Neural crest cell (in vitro differentiated cells): ENCODE measurements around the gene UVRAG. TPM values are rescaled to one million over a fixed set of nuclear protein-coding genes. Genes with fewer than 3 reads are reported as not detected.

Experiments
- DNase-seq: peaks from one replicate; pipeline ENCODE4 v3.0.0; 2021; ENCODE audit warnings: low read depth, mixed read lengths, low spot score
- H3K27ac Mint-ChIP-seq: one replicate; pipeline ENCODE4 v1.8.0; 2021; ENCODE audit warnings: mild to moderate bottlenecking, mixed read lengths; ENCODE audit not compliant: unreplicated experiment
- H3K27me3 Mint-ChIP-seq: 2 replicates; pipeline ENCODE4 v1.8.0; 2021; ENCODE audit warnings: low read depth, mild to moderate bottlenecking, mixed read lengths
- H3K36me3 Mint-ChIP-seq: 2 replicates; pipeline ENCODE4 v1.8.0; 2021; ENCODE audit warnings: low read depth, mild to moderate bottlenecking, mixed read lengths
- H3K4me1 Mint-ChIP-seq: 2 replicates; pipeline ENCODE4 v1.8.0; 2021; ENCODE audit warnings: mixed read lengths
- H3K4me3 Mint-ChIP-seq: one replicate; pipeline ENCODE4 v1.8.0; 2021; ENCODE audit warnings: mild to moderate bottlenecking, mixed read lengths
- H3K9me3 Mint-ChIP-seq: 2 replicates; pipeline ENCODE4 v1.8.0; 2021; ENCODE audit warnings: mixed read lengths
- total RNA-seq: library from RNA; stranded (reverse); gene quantifications from 2 replicates; pipeline ENCODE4 v1.2.1, GENCODE V29; 2021
- TF ChIP-seq, protein P1 (sequence below): fragments of 200-600 bp; sonication (generic); conservative IDR thresholded peaks from 2 replicates; pipeline ENCODE4 v1.5.0; 2021; ENCODE audit warnings: antibody characterized with exemption, mild to moderate bottlenecking

The UVRAG gene
- total RNA-seq, 1 donor from 2014 or later = 29.0 TPM

DNA sequence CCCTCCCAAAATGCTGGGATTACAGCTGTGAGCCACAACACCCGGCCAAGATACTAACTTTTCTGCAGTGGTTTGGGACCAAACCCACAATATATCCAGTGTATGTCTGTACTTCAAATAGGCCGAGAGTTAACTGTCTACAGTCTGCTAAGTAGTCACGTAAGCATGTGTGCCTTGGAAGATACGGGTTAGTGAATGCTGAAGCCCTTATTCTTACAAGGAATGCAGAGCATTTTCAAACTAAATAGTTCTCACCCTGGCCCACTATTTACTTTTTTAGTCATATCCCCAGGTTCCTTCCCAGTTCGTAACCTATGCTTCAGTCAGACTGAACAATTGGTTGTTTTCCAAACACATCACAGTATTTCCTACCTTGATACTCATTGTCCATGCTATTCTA is 215.3 kb downstream of the UVRAG start:
- TF ChIP-seq, protein P1, sequence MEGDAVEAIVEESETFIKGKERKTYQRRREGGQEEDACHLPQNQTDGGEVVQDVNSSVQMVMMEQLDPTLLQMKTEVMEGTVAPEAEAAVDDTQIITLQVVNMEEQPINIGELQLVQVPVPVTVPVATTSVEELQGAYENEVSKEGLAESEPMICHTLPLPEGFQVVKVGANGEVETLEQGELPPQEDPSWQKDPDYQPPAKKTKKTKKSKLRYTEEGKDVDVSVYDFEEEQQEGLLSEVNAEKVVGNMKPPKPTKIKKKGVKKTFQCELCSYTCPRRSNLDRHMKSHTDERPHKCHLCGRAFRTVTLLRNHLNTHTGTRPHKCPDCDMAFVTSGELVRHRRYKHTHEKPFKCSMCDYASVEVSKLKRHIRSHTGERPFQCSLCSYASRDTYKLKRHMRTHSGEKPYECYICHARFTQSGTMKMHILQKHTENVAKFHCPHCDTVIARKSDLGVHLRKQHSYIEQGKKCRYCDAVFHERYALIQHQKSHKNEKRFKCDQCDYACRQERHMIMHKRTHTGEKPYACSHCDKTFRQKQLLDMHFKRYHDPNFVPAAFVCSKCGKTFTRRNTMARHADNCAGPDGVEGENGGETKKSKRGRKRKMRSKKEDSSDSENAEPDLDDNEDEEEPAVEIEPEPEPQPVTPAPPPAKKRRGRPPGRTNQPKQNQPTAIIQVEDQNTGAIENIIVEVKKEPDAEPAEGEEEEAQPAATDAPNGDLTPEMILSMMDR = no peak
- H3K9me3 Mint-ChIP-seq = peaks cover 4% of the 10 kb centered on the region
- no peaks in the 10 kb centered on the region for H3K27me3 Mint-ChIP-seq
- peaks cover 22% of the 10 kb centered on the region for H3K36me3 Mint-ChIP-seq
- peaks cover 2% of the 10 kb centered on the region for H3K4me1 Mint-ChIP-seq
- no peak overlapping the region for H3K27ac Mint-ChIP-seq
- H3K4me3 Mint-ChIP-seq = no peak overlapping the region
- DNase-seq = no peak

DNA sequence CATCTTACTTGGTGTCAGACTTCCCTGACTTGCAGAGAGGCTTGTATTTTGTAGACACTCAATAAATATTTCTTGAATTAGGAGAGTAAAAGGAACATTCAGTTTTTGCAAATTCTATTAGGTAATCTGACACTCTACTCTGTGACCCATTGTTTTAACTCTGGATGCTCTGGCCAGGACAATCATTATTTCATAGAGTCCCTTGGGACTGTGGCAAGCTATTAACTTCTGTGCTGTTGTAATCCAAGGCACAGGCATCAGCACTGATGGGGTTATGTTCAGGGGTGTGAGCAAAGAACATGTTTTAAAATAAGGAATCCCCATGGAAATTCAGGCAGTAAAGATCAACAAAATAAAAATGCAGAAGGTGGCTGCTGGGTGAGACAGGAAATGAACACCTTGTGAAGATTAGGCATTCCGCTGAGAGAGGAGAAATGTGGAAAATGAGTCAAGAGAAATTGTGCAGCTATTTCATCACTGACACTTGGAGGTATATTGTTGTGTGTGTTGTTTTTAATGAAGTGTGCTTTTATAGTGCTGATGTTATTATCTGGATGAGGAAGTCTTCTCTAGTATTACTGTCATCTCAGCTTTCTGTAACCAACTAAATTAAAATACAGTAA is 216.1 kb downstream of the UVRAG start:
- TF ChIP-seq, protein P1 = no peak
- peaks cover 22% of the 10 kb centered on the region for H3K36me3 Mint-ChIP-seq
- H3K4me3 Mint-ChIP-seq = no peak overlapping the region
- H3K4me1 Mint-ChIP-seq = no peaks in the 10 kb centered on the region
- H3K9me3 Mint-ChIP-seq = peaks cover 4% of the 10 kb centered on the region
- H3K27ac Mint-ChIP-seq = no peak overlapping the region
- no peaks in the 10 kb centered on the region for H3K27me3 Mint-ChIP-seq
- no peak for DNase-seq

DNA sequence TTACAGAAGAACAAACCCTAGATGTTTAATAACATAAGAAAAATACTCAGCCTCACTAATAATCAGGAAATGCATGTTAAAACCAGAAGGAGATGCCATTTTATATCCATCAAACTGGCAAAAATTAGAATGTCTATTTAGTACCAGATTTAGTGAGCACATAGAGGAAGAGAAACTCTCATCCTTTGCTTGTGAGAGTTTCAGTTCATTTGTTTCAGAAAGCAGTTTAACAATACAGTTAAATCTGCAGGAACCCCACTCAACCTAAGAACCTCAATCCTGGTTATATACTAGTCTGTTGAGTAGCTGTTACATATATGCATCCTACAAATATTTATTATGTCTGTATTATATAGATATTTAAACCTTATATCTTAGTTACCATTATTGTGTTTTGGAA is 218.7 kb downstream of the UVRAG start:
- Mint-ChIP-seq H3K9me3 (peaks cover 4% of the 10 kb centered on the region), H3K4me3 (no peak overlapping the region), H3K4me1 (no peaks in the 10 kb centered on the region), H3K27me3 (no peaks in the 10 kb centered on the region), H3K27ac (no peak overlapping the region), H3K36me3 (peaks cover 11% of the 10 kb centered on the region)
- no peak for DNase-seq
- TF ChIP-seq, protein P1 = no peak

DNA sequence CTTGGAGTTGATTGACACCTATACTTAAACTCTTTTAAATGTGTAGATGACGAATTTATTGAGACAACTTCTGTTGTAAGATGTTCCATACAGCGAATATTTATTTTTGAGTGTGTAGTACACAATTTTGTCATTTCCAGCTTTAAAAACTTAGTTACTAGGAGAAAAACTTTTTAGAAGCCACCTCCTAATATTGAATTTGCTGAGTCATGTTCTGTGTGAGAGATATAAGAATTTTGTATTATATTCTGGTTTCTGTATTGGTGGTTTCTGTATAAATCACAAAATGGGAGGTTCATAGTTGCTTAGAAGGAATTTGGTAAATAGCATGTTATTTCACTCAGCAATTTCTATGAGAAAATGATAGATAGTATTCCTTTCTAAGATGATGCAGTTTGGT is 220.0 kb downstream of the UVRAG start:
- Mint-ChIP-seq H3K27me3 (no peaks in the 10 kb centered on the region), H3K4me1 (no peaks in the 10 kb centered on the region), H3K36me3 (peaks cover 2% of the 10 kb centered on the region), H3K4me3 (no peak overlapping the region), H3K9me3 (no peaks in the 10 kb centered on the region), H3K27ac (no peak overlapping the region)
- TF ChIP-seq, protein P1 = no peak
- no peak for DNase-seq

DNA sequence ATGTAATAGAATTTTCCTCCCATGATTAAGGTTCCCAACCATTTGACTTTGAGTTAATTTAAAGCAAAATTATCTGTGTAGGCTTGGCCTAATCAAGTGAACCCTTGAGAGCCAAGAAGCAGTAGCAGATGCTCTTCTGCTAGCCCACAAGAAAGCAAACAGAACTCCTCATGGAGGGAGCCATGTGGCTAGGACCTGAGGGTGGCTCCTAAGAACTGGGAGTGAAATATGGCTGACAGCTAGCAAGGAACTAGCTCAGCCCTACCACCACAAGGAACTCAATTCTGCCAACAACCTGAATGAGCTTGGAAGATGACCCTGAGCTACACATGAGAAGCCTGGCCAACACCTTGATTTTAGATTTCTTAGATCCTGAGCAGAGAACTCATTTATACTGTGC is 223.6 kb downstream of the UVRAG start:
- Mint-ChIP-seq H3K9me3 (no peaks in the 10 kb centered on the region), H3K4me3 (no peak overlapping the region), H3K27me3 (no peaks in the 10 kb centered on the region), H3K27ac (no peak overlapping the region), H3K36me3 (peaks cover 2% of the 10 kb centered on the region), H3K4me1 (peaks cover under 1% of the 10 kb centered on the region)
- DNase-seq = no peak
- TF ChIP-seq, protein P1 = no peak

DNA sequence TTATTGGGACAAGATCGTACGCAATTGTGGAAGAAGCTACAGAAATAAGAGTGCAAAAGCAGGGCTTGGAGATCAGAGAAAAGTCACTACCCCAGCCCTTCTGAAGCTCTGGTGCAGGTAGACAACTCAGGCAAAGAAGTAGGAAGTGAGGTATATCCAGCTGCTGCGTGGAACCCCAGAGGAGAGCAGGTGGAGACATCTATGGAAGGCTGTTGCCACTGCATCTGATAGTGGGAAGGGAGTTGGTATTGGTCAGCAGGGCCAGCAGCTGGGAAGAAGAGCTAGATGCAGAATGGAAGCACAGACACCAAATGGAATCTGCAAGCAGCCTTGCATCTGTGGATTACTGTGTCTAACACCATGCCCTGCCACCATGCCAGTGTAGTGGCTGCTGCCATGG is 226.2 kb downstream of the UVRAG start:
- no peak overlapping the region for H3K4me3 Mint-ChIP-seq
- no peak overlapping the region for H3K27ac Mint-ChIP-seq
- no peak for DNase-seq
- no peaks in the 10 kb centered on the region for H3K9me3 Mint-ChIP-seq
- peaks cover 7% of the 10 kb centered on the region for H3K4me1 Mint-ChIP-seq
- TF ChIP-seq, protein P1 = no peak
- peaks cover 13% of the 10 kb centered on the region for H3K36me3 Mint-ChIP-seq
- H3K27me3 Mint-ChIP-seq = no peaks in the 10 kb centered on the region
